C4-2B (cell line): Measurements from ENCODE around the gene TYW3.

ENCODE experiments used
- ZFX ChIP-seq: fragments of 450-650 bp; IDR thresholded peaks from 2 replicates; pipeline ENCODE4 v1.6.1; 2017
- TF ChIP-seq, protein P1 (sequence below): fragments of 450-650 bp; conservative IDR thresholded peaks from 2 replicates; pipeline ENCODE4 v1.5.1; 2017; ENCODE audit warnings: mild to moderate bottlenecking

- TF ChIP-seq, protein P1, sequence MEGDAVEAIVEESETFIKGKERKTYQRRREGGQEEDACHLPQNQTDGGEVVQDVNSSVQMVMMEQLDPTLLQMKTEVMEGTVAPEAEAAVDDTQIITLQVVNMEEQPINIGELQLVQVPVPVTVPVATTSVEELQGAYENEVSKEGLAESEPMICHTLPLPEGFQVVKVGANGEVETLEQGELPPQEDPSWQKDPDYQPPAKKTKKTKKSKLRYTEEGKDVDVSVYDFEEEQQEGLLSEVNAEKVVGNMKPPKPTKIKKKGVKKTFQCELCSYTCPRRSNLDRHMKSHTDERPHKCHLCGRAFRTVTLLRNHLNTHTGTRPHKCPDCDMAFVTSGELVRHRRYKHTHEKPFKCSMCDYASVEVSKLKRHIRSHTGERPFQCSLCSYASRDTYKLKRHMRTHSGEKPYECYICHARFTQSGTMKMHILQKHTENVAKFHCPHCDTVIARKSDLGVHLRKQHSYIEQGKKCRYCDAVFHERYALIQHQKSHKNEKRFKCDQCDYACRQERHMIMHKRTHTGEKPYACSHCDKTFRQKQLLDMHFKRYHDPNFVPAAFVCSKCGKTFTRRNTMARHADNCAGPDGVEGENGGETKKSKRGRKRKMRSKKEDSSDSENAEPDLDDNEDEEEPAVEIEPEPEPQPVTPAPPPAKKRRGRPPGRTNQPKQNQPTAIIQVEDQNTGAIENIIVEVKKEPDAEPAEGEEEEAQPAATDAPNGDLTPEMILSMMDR = no peak
- TF ChIP-seq ZFX = no peak
These were observed 4.4 kb downstream of the TYW3 start for GRCh38 chr1:74737333-74737732.
